Kidney epithelial cell (primary cell): Measurements from ENCODE around the gene AFP. TPM values are rescaled to one million over a fixed set of nuclear protein-coding genes. Genes with fewer than 3 reads are reported as not detected.

Experiments
- DNase-seq: peaks from one replicate; pipeline ENCODE4 v3.0.0-alpha.2; 2010; ENCODE audit warnings: low read depth
- H3K27me3 ChIP-seq: 2 replicates; pipeline ENCODE4 v1.6.0; 2011; ENCODE audit warnings: low read length; ENCODE audit not compliant: control insufficient read depth, insufficient read depth
- H3K36me3 ChIP-seq: 2 replicates; pipeline ENCODE4 v1.5.1; 2011; ENCODE audit warnings: low read length; ENCODE audit not compliant: control insufficient read depth, insufficient read depth
- H3K4me3 ChIP-seq: 2 replicates; pipeline ENCODE4 v1.5.1; 2011; ENCODE audit warnings: low read depth, mild to moderate bottlenecking, control low read depth, low read length
- CTCF ChIP-seq: IDR thresholded peaks from 2 replicates; pipeline ENCODE4 v1.5.1; 2011; ENCODE audit warnings: mild to moderate bottlenecking, moderate library complexity, low read length, control low read depth, inconsistent platforms; ENCODE audit not compliant: insufficient read depth, poor library complexity, severe bottlenecking
- total RNA-seq: library from RNA; depleted of rRNA; stranded (reverse); fragments of >200 nt; gene quantifications from 2 replicates; pipeline ENCODE4 v1.2.3, GENCODE V29; 2015

AFP gene
- total RNA-seq, 1 donor from 2014 or later = not detected

DNA sequence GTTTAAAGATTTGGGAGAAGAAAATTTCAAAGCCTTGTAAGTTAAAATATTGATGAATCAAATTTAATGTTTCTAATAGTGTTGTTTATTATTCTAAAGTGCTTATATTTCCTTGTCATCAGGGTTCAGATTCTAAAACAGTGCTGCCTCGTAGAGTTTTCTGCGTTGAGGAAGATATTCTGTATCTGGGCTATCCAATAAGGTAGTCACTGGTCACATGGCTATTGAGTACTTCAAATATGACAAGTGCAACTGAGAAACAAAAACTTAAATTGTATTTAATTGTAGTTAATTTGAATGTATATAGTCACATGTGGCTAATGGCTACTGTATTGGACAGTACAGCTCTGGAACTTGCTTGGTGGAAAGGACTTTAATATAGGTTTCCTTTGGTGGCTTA lies 30.9 kb upstream of the AFP start:
- TF ChIP-seq CTCF = no peak
- H3K27me3 ChIP-seq = no peaks in the 10 kb centered on the region
- DNase-seq = no peak
- no peaks in the 10 kb centered on the region for H3K36me3 ChIP-seq
- no peak overlapping the region for H3K4me3 ChIP-seq

DNA sequence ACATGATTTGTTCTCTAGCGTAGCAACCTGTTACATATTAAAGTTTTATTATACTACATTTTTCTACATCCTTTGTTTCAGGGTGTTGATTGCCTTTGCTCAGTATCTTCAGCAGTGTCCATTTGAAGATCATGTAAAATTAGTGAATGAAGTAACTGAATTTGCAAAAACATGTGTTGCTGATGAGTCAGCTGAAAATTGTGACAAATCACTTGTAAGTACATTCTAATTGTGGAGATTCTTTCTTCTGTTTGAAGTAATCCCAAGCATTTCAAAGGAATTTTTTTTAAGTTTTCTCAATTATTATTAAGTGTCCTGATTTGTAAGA lies 29.5 kb upstream of the AFP start:
- no peaks in the 10 kb centered on the region for H3K36me3 ChIP-seq
- no peak for DNase-seq
- no peak overlapping the region for H3K4me3 ChIP-seq
- TF ChIP-seq CTCF = no peak
- no peaks in the 10 kb centered on the region for H3K27me3 ChIP-seq

DNA sequence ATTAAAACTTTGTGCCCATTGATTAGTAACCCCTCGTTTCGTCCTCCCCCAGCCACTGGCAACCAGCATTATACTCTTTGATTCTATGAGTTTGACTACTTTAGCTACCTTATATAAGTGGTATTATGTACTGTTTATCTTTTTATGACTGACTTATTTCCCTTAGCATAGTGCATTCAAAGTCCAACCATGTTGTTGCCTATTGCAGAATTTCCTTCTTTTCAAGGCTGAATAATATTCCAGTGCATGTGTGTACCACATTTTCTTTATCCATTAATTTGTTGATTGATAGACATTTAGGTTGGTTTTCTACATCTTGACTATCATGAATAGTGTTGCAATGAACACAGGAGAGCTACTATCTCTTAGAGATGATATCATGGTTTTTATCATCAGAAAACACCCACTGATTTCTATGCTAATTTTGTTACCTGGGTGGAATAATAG lies 28.8 kb upstream of the AFP start:
- Histone ChIP-seq H3K36me3 (no peaks in the 10 kb centered on the region), H3K27me3 (no peaks in the 10 kb centered on the region), H3K4me3 (no peak overlapping the region)
- no peak for TF ChIP-seq CTCF
- no peak for DNase-seq

GRCh38 chr4:73408181-73408867 lies 27.7 kb upstream of the AFP start:
- no peaks in the 10 kb centered on the region for H3K36me3 ChIP-seq
- H3K4me3 ChIP-seq = no peak overlapping the region
- no peaks in the 10 kb centered on the region for H3K27me3 ChIP-seq
- DNase-seq = no peak
- no peak for TF ChIP-seq CTCF

GRCh38 chr4:73409012-73409862 lies 26.8 kb upstream of the AFP start:
- no peak for TF ChIP-seq CTCF
- no peaks in the 10 kb centered on the region for H3K27me3 ChIP-seq
- no peak for DNase-seq
- H3K4me3 ChIP-seq = no peak overlapping the region
- H3K36me3 ChIP-seq = no peaks in the 10 kb centered on the region
